DLD1 (cell line): ENCODE measurements around the gene GIN1.
"Not testable (repeated sequence)": the region's sequence is repeated elsewhere in the genome, so short reads cannot be mapped to it uniquely, and the experiment has no call there.

Experiments
- in situ Hi-C: cut with HindIII; loops from 2 replicates; pipeline ENCODE4 v1.10.0; 2017; ENCODE audit warnings: low sequenced_read_pairs

The GIN1 gene, protein sequence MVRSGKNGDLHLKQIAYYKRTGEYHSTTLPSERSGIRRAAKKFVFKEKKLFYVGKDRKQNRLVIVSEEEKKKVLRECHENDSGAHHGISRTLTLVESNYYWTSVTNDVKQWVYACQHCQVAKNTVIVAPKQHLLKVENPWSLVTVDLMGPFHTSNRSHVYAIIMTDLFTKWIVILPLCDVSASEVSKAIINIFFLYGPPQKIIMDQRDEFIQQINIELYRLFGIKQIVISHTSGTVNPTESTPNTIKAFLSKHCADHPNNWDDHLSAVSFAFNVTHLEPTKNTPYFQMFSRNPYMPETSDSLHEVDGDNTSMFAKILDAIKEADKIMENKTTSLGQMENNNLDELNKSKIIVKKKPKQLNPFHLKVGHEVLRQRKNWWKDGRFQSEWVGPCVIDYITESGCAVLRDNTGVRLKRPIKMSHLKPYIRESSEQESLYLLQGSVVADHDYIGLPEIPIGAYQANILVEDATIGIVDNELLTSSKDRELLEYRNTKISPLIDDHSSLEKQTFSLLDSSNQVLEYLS

DNA sequence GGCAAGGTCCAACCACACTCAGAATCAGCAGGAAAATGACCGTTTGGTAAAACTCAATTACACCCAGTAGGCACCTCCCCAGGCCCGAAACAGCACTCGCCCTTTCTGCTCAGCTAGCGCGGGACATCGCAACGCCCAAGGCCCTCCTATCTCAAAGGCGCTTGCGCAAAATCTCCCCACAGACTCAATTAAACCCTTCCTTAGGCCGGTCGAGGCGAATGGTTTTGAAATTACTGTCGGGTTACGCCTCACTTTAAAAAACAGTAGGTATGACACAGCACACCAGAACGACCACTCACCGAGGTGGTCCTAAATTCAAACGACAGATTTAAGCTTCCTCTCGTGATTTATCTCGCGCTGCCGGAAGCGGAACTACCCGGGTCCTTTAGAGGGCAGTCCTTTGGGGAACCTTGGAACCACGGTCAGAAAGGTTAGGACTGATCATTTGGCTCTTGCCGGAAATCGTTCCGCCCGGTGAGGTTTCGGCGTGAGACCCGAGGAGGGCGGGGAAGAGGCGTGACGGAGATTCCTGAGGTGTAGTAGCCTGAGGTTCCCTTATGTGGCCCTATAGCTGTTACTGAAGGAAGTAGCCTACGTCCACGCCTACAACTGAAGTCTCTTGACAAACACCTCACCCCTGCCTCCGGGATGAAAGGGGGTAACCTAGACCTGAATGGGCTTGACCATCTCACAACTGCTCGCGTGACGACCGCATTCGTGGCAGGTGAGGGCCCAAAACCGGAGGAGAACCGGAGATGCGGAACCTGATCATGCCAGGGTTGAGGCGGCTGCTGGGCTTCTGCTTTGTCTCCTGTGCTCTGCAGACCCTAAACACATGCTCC lies at the start of gene GIN1, which contains the start of gene PPIP5K2:
Gene GIN1, minus strand, starts transcription at position 374 of the 842 bp plus-strand sequence. CDS start 11,431 bp downstream, outside the sequence.
Gene PPIP5K2, plus strand, starts transcription at position 537 of the 842 bp plus-strand sequence. CDS start 9,289 bp downstream, outside the sequence.
- in situ Hi-C loops = no loop called here

DNA sequence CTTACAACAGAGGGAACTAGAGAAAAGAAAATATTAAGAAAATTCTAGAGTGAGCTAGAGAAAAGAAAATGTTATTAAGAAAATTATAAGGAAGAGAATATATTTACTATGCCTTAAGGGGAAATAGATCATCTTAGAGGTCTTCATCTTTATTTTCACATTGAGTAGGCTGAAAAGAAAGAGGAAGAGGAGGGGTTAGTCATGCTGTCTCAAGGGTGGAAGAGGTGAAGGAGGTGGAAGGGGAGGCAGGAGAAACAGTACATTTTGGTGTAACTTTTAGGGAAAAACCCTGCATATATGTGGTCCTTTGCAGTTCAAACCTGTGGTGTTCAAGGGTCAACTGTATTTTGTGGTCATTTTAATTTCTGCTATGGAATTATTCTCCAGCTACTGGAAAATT lies 46.8 kb upstream of the GIN1 start:
- in situ Hi-C loops = no loop called here

DNA sequence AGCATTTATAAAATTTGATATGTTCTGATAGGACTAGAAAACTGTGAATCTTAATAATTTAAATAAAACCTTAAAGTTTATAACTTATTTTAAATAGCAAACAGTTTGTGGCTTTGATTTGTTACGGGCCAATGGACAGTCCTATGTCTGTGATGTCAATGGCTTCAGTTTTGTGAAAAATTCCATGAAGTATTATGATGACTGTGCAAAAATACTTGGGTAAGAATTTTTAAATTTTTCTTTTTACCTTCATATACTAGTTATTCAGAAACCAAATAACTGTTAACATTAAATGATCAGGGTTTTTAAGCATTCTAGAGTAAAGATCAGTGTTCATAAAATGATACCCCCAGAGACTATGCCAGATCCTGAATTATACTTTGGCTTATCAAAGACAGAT lies 31.2 kb upstream of the GIN1 start:
- in situ Hi-C loops = no loop called here

DNA sequence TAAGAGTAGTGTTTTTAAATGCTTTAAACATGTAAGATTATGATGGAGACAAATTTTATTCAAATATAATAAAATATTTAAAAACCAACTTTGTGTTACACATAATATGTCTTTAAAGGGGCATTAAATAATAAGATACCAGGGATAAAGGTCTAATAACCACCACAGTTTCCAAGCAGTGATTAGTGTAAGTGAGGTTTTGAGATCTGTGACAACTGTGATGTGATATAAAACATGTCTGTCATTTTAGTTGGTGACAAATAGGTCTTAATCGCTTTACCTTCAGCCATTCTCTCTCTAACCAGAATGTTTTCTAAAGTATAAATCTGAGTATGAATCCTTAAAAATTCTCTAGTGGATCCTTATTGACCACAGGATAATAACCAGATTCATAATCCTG lies 28.3 kb upstream of the GIN1 start:
- in situ Hi-C loops = no loop called here

DNA sequence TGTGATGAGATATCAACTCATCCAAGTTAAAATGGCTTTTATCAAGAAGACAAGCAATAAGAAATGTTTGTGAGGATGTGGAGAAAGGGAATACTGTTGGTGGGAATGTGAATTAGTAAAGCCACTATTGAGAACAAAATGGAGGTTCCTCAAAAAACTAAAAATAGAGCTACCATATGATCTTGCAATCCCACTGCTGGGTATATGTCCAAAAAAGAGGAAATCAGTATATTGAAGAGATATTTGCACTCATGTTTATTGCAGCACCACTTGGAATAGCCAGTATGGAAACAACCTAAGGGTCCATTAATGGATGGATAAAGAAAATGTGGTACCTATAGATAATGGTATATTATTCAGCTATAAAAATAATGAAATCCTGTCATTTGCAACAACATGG lies 25.3 kb upstream of the GIN1 start:
- in situ Hi-C loops = no loop called here

DNA sequence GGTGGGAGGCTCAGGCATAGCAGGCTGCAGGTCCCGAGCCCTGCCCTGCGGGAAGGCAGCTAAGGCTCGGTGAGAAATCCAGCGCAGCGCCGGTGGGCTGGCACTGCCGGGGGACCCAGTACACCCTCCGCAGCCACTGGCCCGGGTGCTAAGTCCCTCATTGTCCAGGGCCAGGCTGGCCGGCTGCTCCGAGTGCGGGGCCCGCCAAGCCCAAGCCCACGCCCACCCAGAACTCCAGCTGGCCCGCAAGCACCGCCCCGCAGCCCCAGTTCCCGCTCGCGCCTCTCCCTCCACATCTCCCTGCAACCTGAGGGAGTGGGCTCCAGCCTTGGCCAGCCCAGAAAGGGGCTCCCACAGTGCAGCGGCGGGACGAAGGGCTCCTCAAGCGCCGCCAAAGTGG lies 22.2 kb upstream of the GIN1 start:
- in situ Hi-C loops = not testable (repeated sequence)

DNA sequence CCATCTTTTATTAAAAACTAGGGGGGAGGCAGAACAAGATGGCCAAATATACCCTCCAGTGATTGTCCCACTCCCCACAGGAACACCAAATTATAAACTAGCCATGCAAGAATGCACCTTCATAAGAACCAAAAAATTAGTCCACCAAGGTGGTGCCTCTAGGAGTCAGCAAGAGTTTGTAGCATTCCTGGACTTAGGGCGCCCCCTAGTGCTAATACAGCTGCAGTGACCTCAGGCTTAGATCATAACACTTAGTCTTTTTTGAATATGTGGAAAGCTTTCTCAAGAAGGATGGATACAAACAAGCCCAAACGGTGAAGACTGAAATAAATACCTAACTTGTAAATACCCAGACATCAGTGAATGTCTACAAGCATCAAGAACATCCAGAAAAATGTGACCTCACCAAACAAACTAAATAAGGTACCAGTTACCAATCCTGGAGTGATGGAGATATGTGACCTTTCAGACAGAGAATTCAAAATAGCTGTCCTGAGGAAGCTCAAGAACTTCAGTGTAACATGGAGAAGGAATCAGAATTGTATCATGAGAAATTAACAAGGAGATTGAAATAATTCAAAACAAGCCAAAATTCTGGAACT lies 19.4 kb upstream of the GIN1 start:
- in situ Hi-C loops = no loop called here

DNA sequence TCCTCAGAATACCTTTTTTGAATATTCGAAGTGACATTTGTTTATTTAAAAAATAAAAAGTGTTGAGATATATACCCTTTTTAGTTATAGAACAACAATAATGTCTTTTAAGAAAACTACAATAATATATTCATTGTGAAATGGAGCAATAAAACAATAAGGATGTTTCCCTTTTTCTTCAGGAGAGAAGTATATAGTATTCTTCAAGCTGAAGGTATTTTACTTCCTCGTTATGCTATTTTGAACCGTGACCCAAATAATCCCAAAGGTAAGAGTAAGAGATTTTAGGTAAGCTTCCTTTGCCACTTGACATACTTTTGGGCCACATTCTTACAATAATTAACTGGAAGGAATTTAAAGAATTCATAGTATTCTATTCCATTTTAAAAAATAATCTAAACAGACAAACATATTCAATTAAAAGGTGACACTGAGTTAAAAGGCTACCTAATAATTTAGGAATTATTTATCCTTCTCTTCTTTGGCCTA lies 18.3 kb upstream of the GIN1 start:
- in situ Hi-C loops = no loop called here

DNA sequence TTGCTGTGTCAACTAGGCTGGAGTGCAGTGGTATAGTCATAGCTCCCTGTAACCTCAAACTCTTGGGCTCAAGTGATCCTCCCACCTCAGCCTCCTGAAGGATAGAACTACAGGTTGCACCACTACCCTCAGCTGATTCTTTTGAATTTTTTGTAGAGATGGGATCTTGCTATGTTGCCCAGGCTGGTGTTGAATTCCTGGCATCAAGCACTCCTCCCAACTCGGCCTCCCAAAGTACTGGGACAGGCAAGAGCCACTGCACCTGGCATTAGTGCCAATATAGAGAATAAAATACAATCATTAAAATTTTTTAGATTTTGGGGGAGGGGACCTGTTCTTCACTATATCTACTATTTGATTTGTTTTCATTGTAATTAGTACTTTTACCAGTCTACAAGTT lies 15.5 kb upstream of the GIN1 start:
- in situ Hi-C loops = no loop called here

DNA sequence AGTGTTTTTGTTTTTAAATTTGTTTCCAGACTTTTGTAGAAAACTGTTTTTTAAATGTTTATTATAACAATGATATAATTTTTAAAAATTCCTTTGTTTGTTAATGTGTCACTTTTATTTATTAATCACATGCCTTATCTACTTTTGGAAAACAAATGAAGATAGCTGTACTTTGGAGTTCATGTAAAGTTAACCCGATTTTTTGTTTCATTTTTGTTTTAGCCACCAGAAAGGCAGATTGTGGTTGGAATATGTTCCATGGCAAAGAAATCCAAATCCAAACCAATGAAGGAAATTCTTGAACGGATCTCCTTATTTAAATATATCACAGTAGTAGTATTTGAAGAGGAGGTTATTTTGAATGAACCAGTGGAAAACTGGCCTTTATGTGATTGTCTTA lies 13.3 kb upstream of the GIN1 start:
- in situ Hi-C loops = no loop called here

DNA sequence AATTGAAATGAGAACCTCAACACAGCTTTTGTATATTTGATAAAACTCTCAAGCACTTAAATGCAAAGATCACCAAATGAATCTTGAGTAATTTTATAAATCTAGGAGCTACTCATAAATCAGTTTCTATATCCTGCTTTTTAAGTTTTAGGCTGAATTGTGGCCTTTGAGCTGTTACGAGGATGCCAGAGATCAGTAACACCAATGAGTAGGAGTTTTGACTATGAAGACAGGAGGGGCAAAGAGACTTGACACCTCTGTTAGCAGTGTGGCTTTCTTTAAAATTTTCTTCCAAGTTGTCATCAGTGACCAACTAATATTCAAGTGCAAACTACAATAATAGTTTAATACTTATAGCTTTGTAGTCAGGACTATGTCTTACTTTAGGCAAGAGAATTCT lies 12.7 kb upstream of the GIN1 start:
- in situ Hi-C loops = no loop called here

DNA sequence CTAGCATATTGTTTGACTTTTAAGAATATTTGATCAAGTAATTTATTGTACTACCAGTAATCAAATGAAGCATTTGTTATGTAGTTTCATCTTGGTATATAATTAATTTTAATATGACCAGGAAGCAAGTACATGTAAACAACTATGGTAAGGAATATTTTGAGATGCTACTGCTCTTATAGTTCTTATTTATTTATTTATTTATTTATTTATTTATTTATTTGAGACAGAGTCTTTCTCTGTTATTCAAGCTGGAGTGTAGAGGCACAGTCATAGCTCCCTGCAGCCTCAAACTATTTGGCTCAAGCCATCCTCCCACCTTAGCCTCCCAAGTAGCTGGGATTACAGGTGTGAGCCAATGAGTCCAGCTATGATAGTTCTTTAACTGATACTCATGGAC lies 8.3 kb upstream of the GIN1 start:
- in situ Hi-C loops = no loop called here

DNA sequence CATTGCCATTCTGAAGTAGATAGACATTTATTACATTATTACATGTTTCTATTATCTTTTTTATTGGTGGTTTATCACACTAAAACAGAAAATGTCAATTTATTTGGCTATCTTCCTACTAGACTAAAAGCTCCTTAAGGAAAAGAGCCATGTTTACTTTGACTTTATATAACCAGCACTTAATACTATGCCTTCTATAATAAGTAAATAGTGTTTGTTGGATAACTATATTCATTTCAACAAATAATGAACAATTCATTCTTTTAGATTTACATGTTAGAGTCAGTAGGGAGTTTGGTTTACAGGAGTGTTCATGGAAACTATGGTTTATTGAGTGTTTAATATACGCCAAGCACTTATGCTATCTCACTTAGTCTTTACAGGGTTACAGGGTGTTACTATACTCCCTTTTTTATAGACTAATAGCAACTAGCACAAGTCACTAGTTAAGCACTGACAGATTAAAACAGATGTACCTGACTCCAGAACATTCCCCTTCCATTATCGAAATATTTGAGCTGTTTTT lies 7.4 kb upstream of the GIN1 start:
- in situ Hi-C loops = no loop called here

DNA sequence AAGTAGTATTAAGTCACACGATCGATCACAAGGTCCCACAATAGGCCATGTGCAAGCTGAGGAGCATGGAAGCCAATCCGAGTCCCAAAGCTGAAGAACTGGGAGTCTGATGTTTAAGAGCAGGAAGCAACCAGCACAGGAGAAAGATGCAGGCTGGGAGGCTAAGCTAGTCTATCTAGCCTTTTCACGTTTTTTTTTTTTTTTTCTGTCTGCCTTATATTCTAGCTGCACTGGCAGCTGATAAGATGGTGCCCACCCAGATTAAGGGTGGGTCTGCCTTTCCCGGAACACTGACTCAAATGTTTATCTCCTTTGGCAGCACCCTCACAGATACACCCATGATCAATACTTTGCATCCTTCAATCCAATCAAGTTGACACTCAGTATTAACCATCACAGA lies 6.6 kb upstream of the GIN1 start:
- in situ Hi-C loops = no loop called here

DNA sequence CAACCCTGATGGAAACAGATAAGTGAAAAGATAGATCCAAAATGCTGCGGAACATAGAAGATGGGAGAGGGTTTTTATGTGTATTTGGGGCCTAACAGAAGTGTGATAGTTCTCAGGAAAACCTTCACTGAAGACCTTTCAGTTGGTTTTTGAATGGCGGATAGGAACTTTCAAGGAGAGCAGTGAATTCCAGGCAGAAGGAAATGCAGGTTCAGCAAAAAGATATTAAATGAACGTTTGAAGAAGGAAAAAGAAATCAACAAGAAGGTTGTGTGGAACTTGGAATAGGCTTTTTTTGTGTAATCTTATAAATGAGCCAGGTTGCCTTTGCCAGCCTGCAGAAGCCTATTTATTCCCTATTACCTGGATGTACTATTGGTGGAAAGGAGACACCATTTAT lies 2.3 kb upstream of the GIN1 start:
- in situ Hi-C loops = no loop called here

DNA sequence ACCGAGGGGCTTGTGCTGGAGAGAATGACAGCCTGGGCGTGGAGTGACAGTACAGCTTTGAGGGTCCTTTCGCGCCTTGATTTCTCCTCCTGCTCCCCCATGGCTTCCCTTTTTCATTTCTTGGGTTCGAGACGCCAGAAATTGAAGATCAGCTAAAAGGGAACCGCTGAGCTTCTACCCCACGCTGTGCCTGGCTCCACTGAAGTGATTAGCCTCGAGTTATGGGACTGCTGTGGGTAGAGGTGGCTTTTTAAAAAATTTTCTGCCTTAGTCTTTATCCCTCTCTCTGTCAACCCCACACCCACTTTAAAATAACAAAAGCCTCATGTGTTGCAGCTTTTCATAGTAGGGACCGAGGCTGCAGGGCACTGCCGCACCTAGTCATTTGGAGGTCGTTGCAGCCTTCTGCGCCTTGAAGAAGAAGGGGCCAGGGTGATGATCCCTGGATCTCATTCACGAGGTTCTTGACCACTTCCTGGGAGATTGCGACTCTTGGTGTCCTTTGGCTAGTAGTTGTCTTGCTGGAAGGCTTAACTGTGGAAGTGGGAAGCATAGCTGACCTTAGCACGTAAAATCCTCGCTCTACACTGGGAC lies 766 bp upstream of the GIN1 start:
- in situ Hi-C loops = no loop called here

DNA sequence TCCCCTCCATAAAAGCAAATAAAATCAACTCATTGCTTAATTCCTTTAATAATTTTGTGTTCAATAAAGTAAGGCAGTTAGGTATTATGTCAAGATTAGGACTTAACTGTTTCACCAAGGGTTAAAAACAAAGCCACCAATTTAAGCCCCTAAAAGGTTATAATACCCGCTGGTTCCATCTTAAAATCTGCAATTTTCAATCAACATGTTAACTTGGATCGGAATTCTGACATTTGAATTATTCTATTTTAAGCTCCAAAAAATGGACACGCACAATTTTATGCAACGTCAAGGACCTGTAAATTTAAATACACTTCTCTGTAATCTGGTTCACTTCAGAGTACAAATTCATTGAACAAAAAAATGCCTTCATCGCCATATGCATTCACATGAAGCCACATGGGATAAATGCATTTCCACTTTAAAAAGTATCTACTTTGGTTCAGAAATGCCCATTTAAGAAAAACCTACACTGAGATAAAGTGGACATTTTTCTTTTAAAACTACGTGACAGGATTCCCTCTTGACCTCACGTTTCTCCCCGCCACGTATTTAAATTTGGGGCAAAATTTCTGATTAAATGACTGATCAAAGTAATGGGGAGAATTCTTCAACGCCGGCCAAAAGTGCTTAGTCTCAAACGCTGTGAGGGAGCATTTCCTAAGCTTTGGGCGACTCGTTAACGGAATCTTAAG lies 721 bp downstream of the GIN1 start:
- in situ Hi-C loops = no loop called here

DNA sequence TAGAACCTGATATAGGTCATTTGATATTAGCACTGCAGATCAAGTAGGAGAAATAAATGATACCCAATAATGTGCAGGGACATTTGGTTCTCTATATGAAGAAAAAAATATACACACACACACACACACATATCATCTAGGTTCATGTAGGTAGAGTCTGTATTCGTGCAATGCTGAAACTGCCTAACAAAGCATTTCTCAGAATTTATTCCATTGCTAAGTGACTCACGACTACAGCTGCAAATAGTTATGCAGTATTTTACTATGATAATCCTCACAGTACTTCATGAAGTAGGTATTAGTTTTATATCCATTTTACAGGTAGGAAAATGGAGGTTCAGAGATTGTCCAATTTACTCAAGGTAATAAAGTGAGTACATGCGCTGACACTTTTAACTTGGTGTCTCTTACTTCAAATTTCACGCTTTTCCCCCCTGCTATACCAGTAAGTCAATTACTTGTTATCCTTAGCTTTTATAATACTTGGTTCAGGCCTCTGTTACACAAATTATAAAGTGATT lies 2.4 kb downstream of the GIN1 start:
- in situ Hi-C loops = no loop called here

DNA sequence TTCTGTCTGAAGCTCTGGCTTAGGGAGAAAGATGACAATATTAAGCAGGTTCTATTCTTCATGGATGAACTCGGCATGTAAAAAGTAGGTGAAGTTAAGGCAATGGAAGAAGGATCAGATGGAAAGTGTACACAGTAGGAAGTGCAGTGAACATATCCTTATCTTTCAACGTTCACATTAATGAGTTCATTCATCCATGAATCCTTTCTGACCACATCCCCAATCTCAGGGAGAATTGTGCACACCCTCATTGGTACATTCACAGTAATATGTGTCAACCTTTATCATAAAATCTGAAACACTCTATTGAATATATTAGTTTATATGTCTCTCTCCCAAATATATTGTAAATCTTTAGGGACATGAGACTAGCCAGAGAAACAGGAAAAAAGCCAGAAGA lies 5.5 kb downstream of the GIN1 start:
- in situ Hi-C loops = no loop called here

DNA sequence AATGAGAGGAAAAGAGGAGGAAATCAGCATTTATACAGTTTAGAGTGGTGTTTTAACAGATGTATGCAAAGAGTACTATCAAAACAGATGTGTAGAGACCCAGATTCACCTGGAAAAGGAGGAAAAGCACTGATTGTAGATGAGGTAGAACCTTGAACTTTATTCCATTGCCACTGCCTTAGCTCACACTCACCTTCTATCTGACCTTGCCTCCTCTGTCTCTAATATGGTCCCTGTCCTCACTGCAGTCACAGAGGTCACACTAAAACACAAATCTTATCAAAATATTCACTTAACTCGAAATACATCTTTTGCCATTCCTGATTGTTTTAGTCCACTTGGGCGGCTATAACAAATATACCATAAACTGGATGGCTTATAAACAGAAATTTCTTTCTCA lies 7.0 kb downstream of the GIN1 start:
- in situ Hi-C loops = no loop called here
